GM12872 (cell line): ENCODE results near the gene SLC6A12.

Experiments used
- CTCF ChIP-seq: IDR thresholded peaks from 3 replicates; pipeline ENCODE4 v1.5.1; 2011; ENCODE audit warnings: low read depth, mild to moderate bottlenecking, low read length, moderate library complexity; ENCODE audit not compliant: insufficient read depth

Gene SLC6A12

GRCh38 chr12:143964-144649, 69.8 kb downstream of the SLC6A12 start:
- TF ChIP-seq CTCF, result no peak

GRCh38 chr12:140162-140561, 73.8 kb downstream of the SLC6A12 start:
- no peak for TF ChIP-seq CTCF
